Left renal pelvis (tissue), 4 donors: Measurements from ENCODE around the gene KRTAP21-2. TPM values are rescaled to one million over a fixed set of nuclear protein-coding genes. Genes with fewer than 3 reads are reported as not detected.

Experiments used
- polyA plus RNA-seq, 4 donors: library from polyadenylated mRNA; unstranded; fragments of 120-200 nt; gene quantifications; one replicate each; pipeline ENCODE4 v1.2.1, GENCODE V29; 2013; ENCODE audit not compliant: insufficient read length in 4 of 4

Gene KRTAP21-2
- polyA plus RNA-seq, 4 donors: not detected

Other genes with a start within 250 kb of the KRTAP21-2 start
- gene KRTAP19-5, start 245.1 kb downstream of the KRTAP21-2 start, polyA plus RNA-seq: not detected
- gene KRTAP19-6, start 205.4 kb downstream of the KRTAP21-2 start, polyA plus RNA-seq: not detected
- not detected for gene KRTAP19-7, start 185.9 kb downstream of the KRTAP21-2 start, polyA plus RNA-seq
- not detected for gene KRTAP22-2, start 156.9 kb downstream of the KRTAP21-2 start, polyA plus RNA-seq
- not detected for gene KRTAP6-3, start 154.8 kb downstream of the KRTAP21-2 start, polyA plus RNA-seq
- gene KRTAP6-2, start 148.4 kb downstream of the KRTAP21-2 start, polyA plus RNA-seq: not detected
- gene KRTAP22-1, start 146.2 kb downstream of the KRTAP21-2 start, polyA plus RNA-seq: not detected
- not detected for gene KRTAP6-1, start 133.3 kb downstream of the KRTAP21-2 start, polyA plus RNA-seq
- not detected for gene KRTAP20-1, start 130.8 kb downstream of the KRTAP21-2 start, polyA plus RNA-seq
- gene KRTAP20-4, start 126.6 kb downstream of the KRTAP21-2 start, polyA plus RNA-seq: not detected
- not detected for gene KRTAP20-2, start 112.1 kb downstream of the KRTAP21-2 start, polyA plus RNA-seq
- gene KRTAP20-3, start 104.4 kb downstream of the KRTAP21-2 start, polyA plus RNA-seq: not detected
- not detected for gene KRTAP21-3, start 28.5 kb downstream of the KRTAP21-2 start, polyA plus RNA-seq
- gene KRTAP21-1, start 8.2 kb upstream of the KRTAP21-2 start, polyA plus RNA-seq: not detected
- not detected for gene KRTAP8-1, start 66.0 kb upstream of the KRTAP21-2 start, polyA plus RNA-seq
- not detected for gene KRTAP7-1, start 82.5 kb upstream of the KRTAP21-2 start, polyA plus RNA-seq
- gene KRTAP11-1, start 134.3 kb upstream of the KRTAP21-2 start, polyA plus RNA-seq: not detected